Endothelial cell of umbilical vein (primary cell): ENCODE measurements around the gene ADAMTSL2. TPM values are rescaled to one million over a fixed set of nuclear protein-coding genes. Genes with fewer than 3 reads are reported as not detected.

Experiments used
- BruUV-seq: library from RNA; stranded (reverse); fragments of 400-500 nt; replicated peaks from 2 replicates; lab custom pipeline; 2021; lab: Mats Ljungman, UMichigan
- CTCF ChIA-PET: fragments of 300-600, 350-600 bp; sonication (Branson Sonifier 250); formaldehyde crosslinking; loops from one replicate; lab custom pipeline; 2021; ENCODE audit warnings: antibody characterized with exemption, inconsistent platforms; lab: Charles Lee
- POLR2A ChIA-PET: fragments of 300-600, 350-600 bp; sonication (Branson Sonifier 250); formaldehyde crosslinking; loops from one replicate; lab custom pipeline; 2021; ENCODE audit warnings: antibody characterized with exemption, inconsistent platforms; lab: Charles Lee
- DNase-seq: peaks from one replicate; pipeline ENCODE4 v3.0.0-alpha.2; 2011; ENCODE audit warnings: low read depth, low spot score
- FAIRE-seq: peaks from 2 replicates; lab custom pipeline; 2011; peaks lifted over from hg19 to GRCh38; lab: Jason Lieb, UNC
- H2AFZ ChIP-seq: 2 replicates; pipeline ENCODE4 v1.6.0; 2012; ENCODE audit warnings: low read depth, low read length, control low read depth, inconsistent platforms
- H3K27ac ChIP-seq: 2 replicates; pipeline ENCODE4 v1.5.1; 2011; ENCODE audit warnings: low read depth, mild to moderate bottlenecking, control low read depth, low read length, moderate library complexity; ENCODE audit not compliant: insufficient read depth
- H3K27me3 ChIP-seq, 2 experiments: 2 replicates each; pipeline versions ENCODE4 v1.6.0 to v1.6.1; 2011; ENCODE audit warnings: low read length in 2 of 2, mixed read lengths in 1 of 2; ENCODE audit not compliant: control insufficient read depth in 2 of 2, insufficient read depth in 2 of 2
- H3K36me3 ChIP-seq, 2 experiments: 2 replicates in 1 of 2; 3 replicates in 1 of 2; pipeline ENCODE4 v1.5.1; 2011; ENCODE audit warnings: low read length in 2 of 2, mild to moderate bottlenecking in 1 of 2, moderate library complexity in 1 of 2; ENCODE audit not compliant: control insufficient read depth in 2 of 2, insufficient read depth in 2 of 2; ENCODE audit errors: extremely low read depth in 1 of 2
- H3K4me1 ChIP-seq: 3 replicates; pipeline ENCODE4 v1.5.1; 2011; ENCODE audit warnings: mild to moderate bottlenecking, low read length; ENCODE audit not compliant: control insufficient read depth, insufficient read depth; ENCODE audit errors: extremely low read depth
- H3K4me2 ChIP-seq: 2 replicates; pipeline ENCODE4 v1.6.1; 2011; ENCODE audit warnings: low read length, control low read depth, mixed read lengths; ENCODE audit not compliant: insufficient read depth
- H3K4me3 ChIP-seq, 3 experiments: fragments of 200-600 bp in 1 of 3; sonication (generic), shearing (Covaris generic) in 1 of 3; replicated peaks in 1 of 3; 2 replicates each; pipeline ENCODE4 v1.5.1; 2011 to 2016; ENCODE audit warnings: control low read depth in 3 of 3, low read length in 3 of 3, mild to moderate bottlenecking in 2 of 3, inconsistent platforms in 1 of 3, low read depth in 1 of 3, moderate library complexity in 1 of 3; ENCODE audit not compliant: insufficient read depth in 1 of 3
- H3K79me2 ChIP-seq: 2 replicates; pipeline ENCODE4 v1.6.0; 2012; ENCODE audit warnings: low read length, inconsistent platforms; ENCODE audit not compliant: control insufficient read depth, insufficient read depth
- H3K9ac ChIP-seq: replicated peaks from 2 replicates; pipeline ENCODE3; 2011; ENCODE audit warnings: low read length, control low read depth; ENCODE audit not compliant: insufficient read depth; ENCODE audit errors: extremely low read depth
- H3K9me1 ChIP-seq: replicated peaks from 3 replicates; pipeline ENCODE4 v1.6.0; 2011; ENCODE audit warnings: mild to moderate bottlenecking, low read length; ENCODE audit not compliant: control insufficient read depth, insufficient read depth; ENCODE audit errors: extremely low read depth
- H3K9me3 ChIP-seq: replicated peaks from 2 replicates; pipeline ENCODE4 v1.5.1; 2012; ENCODE audit warnings: low read length, inconsistent platforms; ENCODE audit not compliant: control insufficient read depth, insufficient read depth
- H4K20me1 ChIP-seq: replicated peaks from 2 replicates; pipeline ENCODE3; 2011; ENCODE audit warnings: mild to moderate bottlenecking, low read length; ENCODE audit not compliant: control insufficient read depth, insufficient read depth; ENCODE audit errors: extremely low read depth
- EZH2 ChIP-seq: IDR thresholded peaks from 2 replicates; pipeline ENCODE4 v1.6.1; 2012; ENCODE audit warnings: borderline replicate concordance, low read depth, mild to moderate bottlenecking, moderate library complexity, low read length, inconsistent platforms; ENCODE audit not compliant: severe bottlenecking
- FOS ChIP-seq: IDR thresholded peaks from 2 replicates; pipeline ENCODE4 v1.6.1; 2011; ENCODE audit warnings: mild to moderate bottlenecking, low read length, moderate library complexity, borderline replicate concordance; ENCODE audit not compliant: insufficient read depth
- GATA2 ChIP-seq: IDR thresholded peaks from 2 replicates; pipeline ENCODE4 v1.7.0; 2011; ENCODE audit warnings: low read depth, mild to moderate bottlenecking, moderate library complexity, mixed read lengths, low read length; ENCODE audit not compliant: insufficient read length, insufficient read depth
- JUN ChIP-seq: IDR thresholded peaks from 2 replicates; pipeline ENCODE4 v1.6.1; 2011; ENCODE audit warnings: borderline replicate concordance, low read depth; ENCODE audit not compliant: insufficient read length, insufficient read depth
- MAX ChIP-seq: IDR thresholded peaks from 2 replicates; pipeline ENCODE4 v1.6.1; 2011; ENCODE audit not compliant: insufficient read depth, insufficient read length
- MYC ChIP-seq: IDR thresholded peaks from one replicate; pipeline ENCODE4 v1.6.1; 2011; ENCODE audit warnings: mild to moderate bottlenecking, low read depth, low read length
- POLR2A ChIP-seq: IDR thresholded peaks from 2 replicates; pipeline ENCODE4 v1.6.1; 2012; ENCODE audit warnings: low read depth, mild to moderate bottlenecking, control low read depth, low read length
- POLR2AphosphoS5 ChIP-seq: IDR thresholded peaks from 2 replicates; pipeline ENCODE4 v1.6.1; 2012; ENCODE audit warnings: low read depth, mild to moderate bottlenecking, control low read depth, low read length, moderate library complexity; ENCODE audit not compliant: insufficient read depth
- dilution Hi-C: fragments of 300-500 bp; cut with MboI; formaldehyde crosslinking; loops from one replicate; pipeline ENCODE4 v1.15.0; 2019; ENCODE audit warnings: low sequenced_read_pairs; ENCODE audit not compliant: extremely low pct_ligation_motif_present
- intact Hi-C: fragments of 100-400 bp; cut with micrococcal nuclease; formaldehyde crosslinking; loops from one replicate; pipeline ENCODE4 v1.10.0; 2022
- polyA plus RNA-seq, 4 experiments: library from polyadenylated mRNA; depleted of rRNA in 3 of 4; stranded (reverse) in 3 of 4; unstranded in 1 of 4; fragments of >200 nt; gene quantifications; 2 replicates each; pipeline versions ENCODE4 v1.2.1 to v1.2.3, GENCODE V29; 2011 to 2012; ENCODE audit warnings: missing spikeins in 1 of 4
- total RNA-seq: library from RNA; stranded (reverse); gene quantifications from 2 replicates; pipeline ENCODE4 v1.2.3, GENCODE V29; 2021
- TF ChIP-seq, protein P1 (sequence below), 2 donors: IDR thresholded peaks; 1 replicate in 1 of 2; 2 replicates in 1 of 2; pipeline ENCODE4 v1.5.1; 2011; ENCODE audit warnings: low read length in 2 of 2, mild to moderate bottlenecking in 2 of 2, moderate library complexity in 2 of 2, control low read depth in 1 of 2, inconsistent platforms in 1 of 2, low read depth in 1 of 2; ENCODE audit not compliant: insufficient read depth in 1 of 2; ENCODE audit errors: extremely low read depth in 1 of 2

Gene ADAMTSL2
- total and polyA plus RNA-seq, 2 donors (not counting 3 experiments of a cell fraction or from before 2014, with no cell fraction given) = not detected

DNA sequence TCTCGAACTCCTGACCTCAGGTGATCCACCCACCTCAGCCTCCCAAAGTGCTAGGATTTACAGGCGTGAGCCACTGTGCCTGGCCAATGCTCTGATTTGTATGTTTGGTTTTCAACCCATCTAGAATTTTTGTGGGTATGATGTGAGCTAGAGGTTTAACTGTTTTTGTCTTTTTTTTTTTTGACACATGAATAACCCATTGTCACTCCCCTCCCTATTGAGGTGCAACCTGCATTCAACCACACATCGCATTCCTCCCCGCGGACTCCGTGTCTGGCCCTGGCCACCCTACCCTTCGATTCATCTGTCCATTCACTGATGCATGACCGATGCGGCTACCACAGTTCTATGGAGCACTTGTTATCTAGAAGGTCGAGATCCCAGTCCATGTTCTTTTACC is 84.2 kb downstream of the ADAMTSL2 start:
- H3K27ac ChIP-seq = no peak overlapping the region
- no TSS peak for BruUV-seq
- ChIA-PET POLR2A (interaction anchor here (0.6 kb wide), 1 partner anchor 228 kb away, joined by 4 read pairs; no protein-coding TSS in a partner anchor), CTCF (no interaction called here)
- intact Hi-C loops = no loop called here
- H3K27me3 ChIP-seq = peaks cover 3 to 4% of the 10 kb centered on the region in 2 experiments
- no peaks in the 10 kb centered on the region for H3K36me3 ChIP-seq
- H3K9ac ChIP-seq = no peak overlapping the region
- TF ChIP-seq FOS = no peak
- TF ChIP-seq EZH2 = no peak
- TF ChIP-seq POLR2A = no peak
- no peak for TF ChIP-seq MYC
- no peak for TF ChIP-seq MAX
- dilution Hi-C loops = no loop called here
- no peak overlapping the region for H3K4me2 ChIP-seq
- H2AFZ ChIP-seq = no peak overlapping the region
- H3K4me1 ChIP-seq = no peaks in the 10 kb centered on the region
- H3K9me3 ChIP-seq = no peaks in the 10 kb centered on the region
- DNase-seq (no peak), FAIRE-seq (no peak)
- H3K79me2 ChIP-seq = no peaks in the 10 kb centered on the region
- no peaks in the 10 kb centered on the region for H3K9me1 ChIP-seq
- H4K20me1 ChIP-seq = no peaks in the 10 kb centered on the region
- H3K4me3 ChIP-seq = no peak overlapping the region

DNA sequence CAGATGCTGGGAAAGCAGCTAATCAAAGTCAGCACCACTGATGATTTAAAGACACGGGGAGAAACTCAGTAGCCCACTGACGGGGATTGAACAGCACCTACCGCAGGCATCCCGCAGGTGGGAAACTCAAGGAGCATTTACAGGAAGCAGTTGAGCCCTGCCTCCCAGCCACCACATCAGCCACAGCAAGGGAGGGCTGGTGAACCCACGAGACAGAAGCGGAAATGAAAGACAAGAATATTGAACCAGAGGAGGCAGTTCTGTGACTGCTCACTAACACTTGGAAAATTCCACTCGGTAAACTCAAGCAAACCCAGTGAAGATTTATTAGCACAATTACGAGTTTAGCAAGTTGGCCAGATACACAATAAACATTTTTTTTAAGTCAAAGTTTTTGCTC is 85.3 kb downstream of the ADAMTSL2 start:
- POLR2A ChIA-PET = no interaction called here
- no TSS peak for BruUV-seq
- Histone ChIP-seq H3K4me3 (no peak overlapping the region), H3K9me3 (no peaks in the 10 kb centered on the region), H3K79me2 (no peaks in the 10 kb centered on the region), H2AFZ (no peak overlapping the region), H3K36me3 (no peaks in the 10 kb centered on the region), H4K20me1 (no peaks in the 10 kb centered on the region), H3K9ac (no peak overlapping the region), H3K4me1 (no peaks in the 10 kb centered on the region), H3K9me1 (no peaks in the 10 kb centered on the region), H3K4me2 (no peak overlapping the region), H3K27me3 (peaks cover 3 to 4% of the 10 kb centered on the region in 2 experiments), H3K27ac (no peak overlapping the region)
- no peak for FAIRE-seq
- dilution Hi-C loops = no loop called here
- DNase-seq = no peak
- intact Hi-C loops = no loop called here
- TF ChIP-seq MYC = no peak
- TF ChIP-seq EZH2 = no peak
- no peak for TF ChIP-seq POLR2AphosphoS5
- TF ChIP-seq FOS = no peak
- TF ChIP-seq POLR2A = no peak
- TF ChIP-seq MAX = no peak
- TF ChIP-seq GATA2 = no peak
- TF ChIP-seq, protein P1, sequence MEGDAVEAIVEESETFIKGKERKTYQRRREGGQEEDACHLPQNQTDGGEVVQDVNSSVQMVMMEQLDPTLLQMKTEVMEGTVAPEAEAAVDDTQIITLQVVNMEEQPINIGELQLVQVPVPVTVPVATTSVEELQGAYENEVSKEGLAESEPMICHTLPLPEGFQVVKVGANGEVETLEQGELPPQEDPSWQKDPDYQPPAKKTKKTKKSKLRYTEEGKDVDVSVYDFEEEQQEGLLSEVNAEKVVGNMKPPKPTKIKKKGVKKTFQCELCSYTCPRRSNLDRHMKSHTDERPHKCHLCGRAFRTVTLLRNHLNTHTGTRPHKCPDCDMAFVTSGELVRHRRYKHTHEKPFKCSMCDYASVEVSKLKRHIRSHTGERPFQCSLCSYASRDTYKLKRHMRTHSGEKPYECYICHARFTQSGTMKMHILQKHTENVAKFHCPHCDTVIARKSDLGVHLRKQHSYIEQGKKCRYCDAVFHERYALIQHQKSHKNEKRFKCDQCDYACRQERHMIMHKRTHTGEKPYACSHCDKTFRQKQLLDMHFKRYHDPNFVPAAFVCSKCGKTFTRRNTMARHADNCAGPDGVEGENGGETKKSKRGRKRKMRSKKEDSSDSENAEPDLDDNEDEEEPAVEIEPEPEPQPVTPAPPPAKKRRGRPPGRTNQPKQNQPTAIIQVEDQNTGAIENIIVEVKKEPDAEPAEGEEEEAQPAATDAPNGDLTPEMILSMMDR (IDR thresholded peaks at IDR 0.05; ENCODE audit: extremely low read depth in 1 of 2, insufficient read depth in 1 of 2, low read depth in 1 of 2, low read length in 2 of 2) = no peak
- no peak for TF ChIP-seq JUN
- CTCF ChIA-PET = no interaction called here
